ENCODE data around the gene KHDC1.
"Not testable (repeated sequence)": the region's sequence is repeated elsewhere in the genome, so short reads cannot be mapped to it uniquely, and the experiment has no call there.

KHDC1 gene

GRCh38 chr6:73262671-73263569 lies at the start of gene KHDC1:
Gene KHDC1, minus strand, starts transcription at chr6:73263196. Its CDS starts 20,679 bp downstream, at chr6:73242517.
- DNase-seq (ENCODE audit: low spot score) = peak; percentile 62

DNA sequence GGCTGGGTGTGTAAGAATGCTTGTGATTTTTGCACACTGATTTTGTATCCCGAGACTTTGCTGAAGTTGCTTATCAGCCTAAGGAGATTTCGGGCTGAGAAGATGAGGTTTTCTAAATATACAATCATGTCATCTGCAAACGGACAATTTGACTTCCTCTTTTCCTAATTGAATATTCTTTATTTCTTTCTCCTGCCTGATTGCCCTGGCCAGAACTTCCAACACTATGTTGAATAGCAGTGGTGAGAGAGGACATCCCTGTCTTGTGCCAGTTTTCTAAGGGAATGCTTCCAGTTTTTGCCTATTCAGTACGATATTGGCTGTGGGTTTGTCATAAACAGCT lies 47.5 kb upstream of the KHDC1 start:
- not testable (repeated sequence) for DNase-seq (ENCODE audit: low spot score)

- peak; percentile 69 for DNase-seq (ENCODE audit: low spot score)
Measured at GRCh38 chr6:73309785-73310502, 46.9 kb upstream of the KHDC1 start.

DNA sequence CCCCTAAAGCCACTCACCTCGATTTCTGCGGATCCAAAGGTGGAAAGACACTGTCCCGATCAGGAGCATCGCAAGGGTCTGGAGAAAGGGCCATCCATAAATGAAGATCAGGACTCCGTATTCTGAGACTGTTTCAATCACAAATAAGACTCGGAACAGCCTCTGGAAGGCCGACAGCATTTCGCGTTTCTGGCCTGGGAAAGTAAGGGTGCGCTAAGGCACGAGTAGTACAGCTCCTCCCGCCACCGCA lies 46.5 kb upstream of the KHDC1 start:
- no peak for DNase-seq (ENCODE audit: low spot score)

GRCh38 chr6:73308712-73309534 lies 45.9 kb upstream of the KHDC1 start:
- DNase-seq (ENCODE audit: low spot score) = no peak

DNA sequence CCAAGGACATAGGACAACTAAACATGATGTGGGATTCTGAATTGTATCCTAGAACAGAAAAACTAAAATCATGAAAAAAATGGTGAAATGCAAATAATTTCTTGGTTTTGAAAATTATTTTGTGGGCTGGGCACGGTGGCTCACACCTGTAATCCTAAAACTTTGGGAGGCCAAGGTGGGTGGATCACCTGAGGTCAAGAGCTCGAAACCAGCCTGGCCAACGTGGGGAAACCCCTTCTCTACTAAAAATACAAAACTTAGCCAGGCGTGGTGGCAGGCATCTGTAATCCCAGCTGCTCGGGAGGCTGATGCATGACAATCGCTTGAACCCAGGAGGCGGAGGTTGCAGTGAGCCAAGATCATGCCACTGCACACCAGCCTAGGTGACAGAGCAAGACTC lies 40.8 kb upstream of the KHDC1 start:
- not testable (repeated sequence) for DNase-seq (ENCODE audit: low spot score)

- DNase-seq (ENCODE audit: low spot score) = no peak
Measured at GRCh38 chr6:73302339-73302738, 39.3 kb upstream of the KHDC1 start.

DNA sequence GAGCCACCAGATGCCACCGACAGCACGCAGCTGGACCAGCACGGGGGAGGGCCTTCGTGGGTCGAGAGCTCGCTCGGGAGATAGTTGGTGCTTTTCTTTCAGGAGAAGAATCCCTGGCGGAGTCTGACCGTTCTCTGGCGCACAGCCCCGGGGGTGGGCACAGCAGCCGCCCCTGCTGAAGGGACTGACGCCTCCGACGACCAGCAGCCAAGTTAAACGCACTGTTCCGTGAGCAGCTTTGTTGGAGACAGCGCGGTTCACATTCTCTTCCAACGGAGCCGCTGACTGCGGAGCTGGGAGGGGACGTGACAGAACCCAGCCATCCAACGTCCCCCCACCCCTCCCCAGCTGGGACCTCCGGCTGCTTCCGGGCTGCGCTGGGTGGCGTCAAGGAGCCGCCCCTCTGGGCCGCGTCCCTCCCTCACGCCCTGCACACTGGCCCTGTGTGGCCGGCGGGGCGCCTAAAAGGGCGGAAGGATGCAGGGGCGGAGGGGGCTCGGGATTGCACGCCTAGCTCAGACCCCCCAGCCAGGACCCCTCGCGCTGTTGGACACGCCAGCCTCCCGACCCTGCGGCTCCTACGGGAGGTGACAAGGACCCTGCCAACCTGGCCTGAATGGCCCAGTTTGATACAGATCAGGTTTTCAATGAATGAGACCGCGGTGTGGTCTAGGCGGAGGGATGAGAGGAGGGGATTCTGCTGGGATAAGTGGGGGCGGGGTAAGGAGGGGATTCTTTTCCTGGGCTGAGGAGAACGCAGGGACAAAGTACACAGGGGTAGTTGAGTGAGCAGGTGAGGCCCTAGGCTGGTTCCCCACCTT lies 36.4 kb upstream of the KHDC1 start:
- no peak for DNase-seq (ENCODE audit: low spot score)

GRCh38 chr6:73293331-73293730 lies 30.3 kb upstream of the KHDC1 start:
- DNase-seq (ENCODE audit: low spot score) = no peak

- DNase-seq (ENCODE audit: low spot score) = peak; percentile 33
Measured at GRCh38 chr6:73290435-73290834, 27.4 kb upstream of the KHDC1 start.

DNA sequence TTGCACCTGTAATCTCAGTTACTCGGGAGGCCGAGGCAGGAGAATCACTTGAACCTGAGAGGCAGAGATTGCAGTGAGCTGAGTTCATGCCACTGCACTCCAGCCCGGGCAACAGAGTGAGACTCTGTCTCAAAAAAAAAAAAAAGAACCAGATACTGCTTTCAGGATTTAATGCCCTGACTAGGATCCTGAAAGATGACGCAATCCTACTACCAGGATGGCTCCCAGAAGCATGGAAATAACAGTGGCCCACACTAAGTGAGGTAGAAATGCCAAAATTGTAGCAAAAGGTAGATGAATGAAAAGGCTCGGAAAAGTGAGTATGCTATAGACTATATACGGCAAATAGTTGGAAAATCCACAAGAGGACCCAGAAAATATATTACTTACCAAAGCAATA lies 23.8 kb upstream of the KHDC1 start:
- no peak for DNase-seq (ENCODE audit: low spot score)

DNA sequence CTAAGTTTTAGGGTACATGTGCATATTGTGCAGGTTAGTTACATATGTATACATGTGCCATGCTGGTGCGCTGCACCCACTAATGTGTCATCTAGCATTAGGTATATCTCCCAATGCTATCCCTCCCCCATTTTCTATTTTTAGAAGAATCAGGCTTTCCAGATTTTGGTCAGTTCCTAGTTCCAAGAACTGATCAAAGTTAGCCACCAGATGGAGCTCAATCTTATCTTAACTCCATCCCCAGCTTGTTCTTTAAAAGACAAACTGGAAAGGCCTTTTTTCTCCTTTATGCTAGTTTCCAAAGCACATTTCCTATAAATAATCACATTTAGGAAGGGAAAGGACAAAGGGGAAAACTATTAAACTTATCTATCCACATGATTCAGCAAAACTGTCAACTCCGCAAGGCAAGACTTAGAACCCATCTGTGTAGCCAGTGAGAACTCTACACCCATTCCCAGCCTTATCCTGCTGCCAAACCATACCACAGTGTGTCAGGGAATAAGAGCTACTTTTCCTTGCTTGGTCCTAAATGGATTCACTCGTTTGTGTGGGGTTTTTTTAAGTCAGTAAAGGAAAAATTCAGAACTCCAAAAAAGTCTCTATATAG lies 22.8 kb upstream of the KHDC1 start:
- DNase-seq (ENCODE audit: low spot score) = peak; percentile 79

- DNase-seq (ENCODE audit: low spot score) = no peak
Measured at GRCh38 chr6:73282871-73283270, 19.9 kb upstream of the KHDC1 start.

DNA sequence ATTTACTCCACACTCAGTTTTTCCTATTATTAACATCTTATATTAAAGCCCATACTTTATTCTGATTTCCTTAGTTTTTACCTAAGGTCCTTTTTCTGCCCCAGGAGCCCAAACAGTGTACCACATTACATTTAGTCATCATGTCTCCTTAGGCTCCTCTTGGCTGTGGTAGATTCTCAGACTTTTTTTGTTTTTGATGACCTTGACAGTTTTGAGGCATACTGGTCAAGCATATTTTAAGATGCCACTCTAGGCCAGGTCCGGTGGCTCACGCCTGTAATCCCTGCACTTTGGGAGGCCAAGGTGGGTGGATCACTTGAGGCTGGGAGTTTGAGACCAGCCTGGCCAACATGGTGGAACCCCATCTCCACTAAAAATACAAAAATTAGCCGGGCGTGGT lies 18.7 kb upstream of the KHDC1 start:
- not testable (repeated sequence) for DNase-seq (ENCODE audit: low spot score)

DNA sequence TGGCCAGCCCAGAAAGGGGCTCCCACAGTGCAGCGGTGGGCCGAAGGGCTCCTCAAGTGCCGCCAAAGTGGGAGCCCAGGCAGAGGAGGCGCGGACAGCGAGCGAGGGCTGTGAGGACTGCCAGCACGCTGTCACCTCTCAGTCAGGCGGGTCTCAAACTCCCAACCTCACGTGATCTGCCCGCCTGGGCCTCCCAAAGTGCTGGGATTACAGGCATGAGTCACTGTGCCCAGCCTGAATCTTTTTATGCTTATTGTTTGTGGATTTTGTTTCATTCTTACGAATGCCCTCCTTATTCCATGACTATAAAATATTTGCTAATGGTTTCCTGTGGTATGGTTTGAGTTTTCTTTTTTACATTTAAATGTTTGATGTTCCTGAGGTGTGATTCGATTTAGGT lies 6.3 kb upstream of the KHDC1 start:
- not testable (repeated sequence) for DNase-seq (ENCODE audit: low spot score)

- DNase-seq (ENCODE audit: low spot score) = not testable (repeated sequence)
Measured at GRCh38 chr6:73268896-73269295, 5.9 kb upstream of the KHDC1 start.

- no peak for DNase-seq (ENCODE audit: low spot score)
Measured at GRCh38 chr6:73264446-73264845, 1.4 kb upstream of the KHDC1 start.

GRCh38 chr6:73263570-73263909 lies 544 bp upstream of the KHDC1 start:
- no peak for DNase-seq (ENCODE audit: low spot score)

GRCh38 chr6:73258721-73259120 lies 4.3 kb downstream of the KHDC1 start:
- no peak for DNase-seq (ENCODE audit: low spot score)

- not testable (repeated sequence) for DNase-seq (ENCODE audit: low spot score)
Measured at GRCh38 chr6:73254323-73254722, 8.7 kb downstream of the KHDC1 start.

DNA sequence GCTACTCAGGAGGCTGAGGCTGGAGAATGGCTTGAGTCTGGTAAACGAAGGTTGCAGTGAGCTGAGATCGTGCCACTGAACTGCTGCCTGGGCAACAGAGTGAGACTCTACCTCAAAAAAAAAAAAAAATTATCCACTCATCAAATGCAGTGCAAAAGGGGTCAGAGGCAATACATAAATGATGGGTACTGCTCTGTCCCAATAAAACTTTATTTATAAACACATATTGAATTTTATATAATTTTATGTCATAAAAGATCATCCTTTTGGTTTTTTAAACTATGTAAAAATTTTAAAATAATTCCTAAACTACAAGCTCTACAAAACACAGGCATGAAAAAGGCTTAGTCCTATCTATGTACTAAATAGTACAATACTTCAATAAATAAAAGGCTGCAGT lies 10.3 kb downstream of the KHDC1 start:
- no peak for DNase-seq (ENCODE audit: low spot score)

DNA sequence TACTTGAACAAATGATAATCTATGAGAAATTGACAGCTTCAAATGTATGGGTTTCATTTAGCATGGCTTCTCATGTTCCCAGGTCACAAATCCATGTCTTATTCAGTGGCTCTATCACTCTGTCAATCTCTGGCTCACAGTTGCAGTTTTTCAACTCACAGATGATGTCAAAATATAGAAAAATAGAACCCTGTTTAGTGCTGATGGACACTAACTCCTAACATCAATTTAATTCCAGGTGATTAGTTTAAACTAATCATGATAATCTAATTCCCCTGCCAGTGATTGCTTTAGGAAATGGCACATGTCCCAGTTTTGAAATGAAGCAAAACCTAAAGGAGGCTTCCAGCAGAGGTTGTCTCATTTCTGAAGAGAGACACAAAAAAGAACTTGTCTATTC lies 13.0 kb downstream of the KHDC1 start:
- no peak for DNase-seq (ENCODE audit: low spot score)
